Parathyroid adenoma (tissue), 2 donors: ENCODE data around the gene SPATA13.

Experiments
- H2AFZ ChIP-seq: fragments of 300-600 bp; sonication (generic); one replicate; pipeline ENCODE4 v1.7.0; 2017; ENCODE audit warnings: antibody characterized with exemption, mild to moderate bottlenecking
- H3K27ac ChIP-seq: fragments of 300-600 bp; sonication (generic); one replicate; pipeline ENCODE4 v1.7.0; 2017
- H3K27me3 ChIP-seq: fragments of 300-600 bp; sonication (generic); one replicate; pipeline ENCODE4 v1.7.0; 2017; ENCODE audit warnings: low read length; ENCODE audit not compliant: control insufficient read depth, insufficient read depth
- H3K36me3 ChIP-seq: fragments of 300-600 bp; sonication (generic); one replicate; pipeline ENCODE4 v1.7.0; 2017; ENCODE audit warnings: low read length; ENCODE audit not compliant: control insufficient read depth, insufficient read depth
- H3K4me1 ChIP-seq: fragments of 300-600 bp; sonication (generic); one replicate; pipeline ENCODE4 v1.7.0; 2017; ENCODE audit warnings: control low read depth
- H3K4me2 ChIP-seq: fragments of 300-600 bp; sonication (generic); one replicate; pipeline ENCODE4 v1.7.0; 2017; ENCODE audit warnings: low read length
- H3K4me3 ChIP-seq: fragments of 300-600 bp; sonication (generic); one replicate; pipeline ENCODE4 v1.7.0; 2017; ENCODE audit warnings: low read depth, low read length
- H3K79me2 ChIP-seq: fragments of 300-600 bp; sonication (generic); one replicate; pipeline ENCODE4 v1.7.0; 2017; ENCODE audit warnings: control low read depth
- H3K9ac ChIP-seq: fragments of 300-600 bp; sonication (generic); one replicate; pipeline ENCODE4 v1.7.0; 2017; ENCODE audit warnings: mild to moderate bottlenecking
- H3K9me3 ChIP-seq: fragments of 300-600 bp; sonication (generic); one replicate; pipeline ENCODE4 v1.7.0; 2017; ENCODE audit warnings: low read length; ENCODE audit not compliant: control insufficient read depth
- TF ChIP-seq, protein P1 (sequence below): fragments of 300-600 bp; sonication (generic); IDR thresholded peaks from one replicate; pipeline ENCODE4 v1.7.0; 2017; ENCODE audit warnings: antibody characterized with exemption, mild to moderate bottlenecking
- donor health status: primary hyperparathyroidism.

SPATA13 gene

DNA sequence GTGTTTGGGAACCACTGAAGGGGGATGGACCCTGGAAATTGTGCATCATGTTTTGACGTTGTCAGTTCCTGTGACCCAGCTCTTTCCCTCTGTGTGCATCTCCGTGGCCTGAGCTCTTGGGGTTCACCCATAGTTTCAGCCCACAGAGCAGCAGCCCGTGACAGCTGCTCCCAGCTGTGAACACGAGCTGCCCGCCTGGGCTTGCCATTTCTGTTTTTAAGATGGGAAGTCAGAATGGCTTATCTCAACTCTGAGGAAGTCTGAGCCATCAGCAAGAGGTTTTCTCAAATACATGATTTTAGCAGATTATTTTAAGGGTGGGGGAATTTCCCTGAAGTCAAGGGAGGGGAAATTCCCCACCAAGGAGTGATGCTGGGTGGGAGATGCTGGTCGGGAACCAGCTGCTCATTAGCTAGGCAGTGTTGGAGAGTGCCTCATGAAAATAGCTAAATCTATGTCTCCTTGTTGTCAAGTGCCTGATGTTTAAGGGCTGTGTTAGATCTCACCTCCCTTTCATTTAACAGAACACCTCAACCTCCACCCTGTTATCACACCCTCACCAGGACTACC is 114.0 kb downstream of the SPATA13 start:
- H3K36me3 ChIP-seq, result no peaks in the 10 kb centered on the region
- no peak overlapping the region for H3K9ac ChIP-seq
- no peak overlapping the region for H2AFZ ChIP-seq
- TF ChIP-seq, protein P1, sequence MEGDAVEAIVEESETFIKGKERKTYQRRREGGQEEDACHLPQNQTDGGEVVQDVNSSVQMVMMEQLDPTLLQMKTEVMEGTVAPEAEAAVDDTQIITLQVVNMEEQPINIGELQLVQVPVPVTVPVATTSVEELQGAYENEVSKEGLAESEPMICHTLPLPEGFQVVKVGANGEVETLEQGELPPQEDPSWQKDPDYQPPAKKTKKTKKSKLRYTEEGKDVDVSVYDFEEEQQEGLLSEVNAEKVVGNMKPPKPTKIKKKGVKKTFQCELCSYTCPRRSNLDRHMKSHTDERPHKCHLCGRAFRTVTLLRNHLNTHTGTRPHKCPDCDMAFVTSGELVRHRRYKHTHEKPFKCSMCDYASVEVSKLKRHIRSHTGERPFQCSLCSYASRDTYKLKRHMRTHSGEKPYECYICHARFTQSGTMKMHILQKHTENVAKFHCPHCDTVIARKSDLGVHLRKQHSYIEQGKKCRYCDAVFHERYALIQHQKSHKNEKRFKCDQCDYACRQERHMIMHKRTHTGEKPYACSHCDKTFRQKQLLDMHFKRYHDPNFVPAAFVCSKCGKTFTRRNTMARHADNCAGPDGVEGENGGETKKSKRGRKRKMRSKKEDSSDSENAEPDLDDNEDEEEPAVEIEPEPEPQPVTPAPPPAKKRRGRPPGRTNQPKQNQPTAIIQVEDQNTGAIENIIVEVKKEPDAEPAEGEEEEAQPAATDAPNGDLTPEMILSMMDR, result no peak
- H3K27me3 ChIP-seq, result no peaks in the 10 kb centered on the region
- peaks cover 4% of the 10 kb centered on the region for H3K79me2 ChIP-seq
- H3K9me3 ChIP-seq, result no peaks in the 10 kb centered on the region
- H3K4me3 ChIP-seq, result no peak overlapping the region
- peaks cover 22% of the 10 kb centered on the region for H3K4me1 ChIP-seq
- H3K4me2 ChIP-seq, result no peak overlapping the region
- no peak overlapping the region for H3K27ac ChIP-seq

DNA sequence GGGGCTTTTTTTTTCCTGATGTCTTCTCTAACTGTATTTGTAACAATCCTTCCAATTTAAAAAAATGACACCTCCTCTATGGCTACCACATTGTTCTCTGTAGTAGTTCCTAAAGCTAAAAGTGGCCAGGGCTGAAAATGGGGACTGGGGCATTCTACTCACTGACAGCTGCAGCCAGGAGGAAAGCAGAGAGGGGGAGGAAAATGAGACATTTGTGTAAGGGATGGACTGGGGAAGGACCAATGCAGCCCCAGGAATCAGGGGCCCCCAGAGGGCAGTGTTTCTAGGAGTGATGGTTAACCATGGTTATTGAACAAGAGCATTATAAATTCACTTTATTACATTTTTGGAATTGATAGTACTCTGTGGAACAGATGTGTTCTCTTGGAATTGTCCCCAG is 114.5 kb downstream of the SPATA13 start:
- TF ChIP-seq, protein P1, result no peak
- Histone ChIP-seq H3K4me2 (no peak overlapping the region), H3K4me1 (peaks cover 22% of the 10 kb centered on the region), H3K27me3 (no peaks in the 10 kb centered on the region), H3K36me3 (no peaks in the 10 kb centered on the region), H3K27ac (no peak overlapping the region), H3K9ac (no peak overlapping the region), H3K4me3 (no peak overlapping the region), H3K79me2 (peaks cover 4% of the 10 kb centered on the region), H3K9me3 (no peaks in the 10 kb centered on the region), H2AFZ (no peak overlapping the region)

DNA sequence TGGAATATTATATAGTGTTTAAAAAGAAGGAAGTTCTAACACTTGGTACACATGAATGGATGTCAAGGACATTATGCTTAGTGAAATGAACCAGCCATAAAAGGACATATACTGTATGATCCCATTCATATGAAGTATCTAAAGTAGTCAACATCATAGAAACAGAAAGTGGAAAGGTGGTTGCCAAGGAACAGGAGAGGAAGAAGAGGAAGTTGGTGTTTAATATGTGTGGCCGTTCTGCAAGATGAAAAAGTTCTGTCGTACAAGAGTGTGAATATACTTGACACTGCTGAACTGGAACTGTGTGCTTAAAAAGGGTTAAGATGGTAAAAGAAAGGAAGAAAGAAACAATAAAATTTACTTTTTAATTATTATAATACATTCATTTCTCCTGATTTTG is 115.8 kb downstream of the SPATA13 start:
- TF ChIP-seq, protein P1, result no peak
- Histone ChIP-seq H3K4me3 (no peak overlapping the region), H3K27ac (no peak overlapping the region), H3K36me3 (no peaks in the 10 kb centered on the region), H3K9me3 (no peaks in the 10 kb centered on the region), H3K4me2 (no peak overlapping the region), H3K9ac (no peak overlapping the region), H3K4me1 (peaks cover 18% of the 10 kb centered on the region), H2AFZ (no peak overlapping the region), H3K27me3 (no peaks in the 10 kb centered on the region), H3K79me2 (peaks cover 4% of the 10 kb centered on the region)

DNA sequence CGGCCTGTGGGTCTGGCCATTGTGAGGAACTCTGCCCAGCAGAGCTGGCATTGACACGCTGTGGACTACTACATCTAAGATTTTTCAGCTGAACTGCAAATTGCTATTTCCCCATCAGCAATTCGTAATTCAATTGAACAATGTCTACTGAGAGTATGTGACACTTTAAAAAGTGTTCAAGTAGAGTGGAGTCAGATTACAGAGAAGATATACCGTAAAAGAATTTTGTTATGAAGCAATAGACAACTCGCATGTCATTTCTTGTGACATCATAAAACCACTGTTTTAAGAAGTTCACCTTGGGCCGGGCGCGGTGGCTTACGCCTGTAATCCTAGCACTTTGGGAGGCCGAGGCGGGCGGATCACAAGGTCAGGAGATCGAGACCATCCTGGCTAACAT is 116.3 kb downstream of the SPATA13 start:
- H3K27me3 ChIP-seq, result no peaks in the 10 kb centered on the region
- no peak overlapping the region for H3K27ac ChIP-seq
- H3K4me2 ChIP-seq, result no peak overlapping the region
- H3K9me3 ChIP-seq, result no peaks in the 10 kb centered on the region
- H2AFZ ChIP-seq, result no peak overlapping the region
- peaks cover 14% of the 10 kb centered on the region for H3K4me1 ChIP-seq
- no peak overlapping the region for H3K4me3 ChIP-seq
- peaks cover 4% of the 10 kb centered on the region for H3K79me2 ChIP-seq
- no peaks in the 10 kb centered on the region for H3K36me3 ChIP-seq
- H3K9ac ChIP-seq, result no peak overlapping the region
- TF ChIP-seq, protein P1, result no peak

DNA sequence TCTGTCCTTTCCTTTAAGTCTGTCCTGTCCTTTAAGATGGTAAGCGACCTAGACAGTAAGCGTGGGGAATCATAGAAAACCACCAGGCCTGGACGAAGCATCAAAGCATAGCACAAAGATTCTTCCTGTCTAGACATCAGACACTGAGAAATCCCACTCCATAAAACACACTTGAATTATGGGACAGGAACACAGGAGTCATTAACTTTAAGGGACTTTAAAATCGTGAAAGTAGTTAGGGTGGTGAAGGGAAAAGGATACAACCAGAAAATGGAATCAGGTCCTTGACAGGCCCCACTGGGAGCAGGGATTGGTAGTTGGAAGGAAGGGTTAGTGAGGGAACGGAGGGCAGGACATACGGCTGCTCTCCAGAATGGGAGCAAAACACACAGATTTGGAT is 117.2 kb downstream of the SPATA13 start:
- peaks cover 4% of the 10 kb centered on the region for H3K79me2 ChIP-seq
- no peaks in the 10 kb centered on the region for H3K36me3 ChIP-seq
- TF ChIP-seq, protein P1, result no peak
- no peak overlapping the region for H3K4me3 ChIP-seq
- H2AFZ ChIP-seq, result no peak overlapping the region
- no peaks in the 10 kb centered on the region for H3K9me3 ChIP-seq
- no peak overlapping the region for H3K4me2 ChIP-seq
- H3K27ac ChIP-seq, result no peak overlapping the region
- H3K27me3 ChIP-seq, result no peaks in the 10 kb centered on the region
- H3K9ac ChIP-seq, result no peak overlapping the region
- H3K4me1 ChIP-seq, result peaks cover 7% of the 10 kb centered on the region
